CD4-positive, alpha-beta T cell treated with Interleukin-4 for 4 hours (primary cell): ENCODE measurements around the gene DENND1B.

Experiments
- DNase-seq: peaks from one replicate; pipeline ENCODE4 v3.0.0-alpha.2; 2020

The DENND1B gene

GRCh38 chr1:197462539-197462938 lies 312.7 kb downstream of the DENND1B start:
- DNase-seq = no peak
